Neural cell (in vitro differentiated cells): ENCODE data around the gene TMED8.

Experiments used
- EP300 ChIP-seq: fragments of 450-650 bp; conservative IDR thresholded peaks from 2 replicates; pipeline ENCODE4 v1.6.1; 2014; ENCODE audit warnings: antibody characterized with exemption, mild to moderate bottlenecking, moderate library complexity; ENCODE audit not compliant: poor library complexity, severe bottlenecking
- MXI1 ChIP-seq: fragments of 450-650 bp; conservative IDR thresholded peaks from 2 replicates; pipeline ENCODE4 v1.6.1; 2014; ENCODE audit warnings: antibody characterized with exemption, mild to moderate bottlenecking; ENCODE audit not compliant: poor library complexity, severe bottlenecking

DNA sequence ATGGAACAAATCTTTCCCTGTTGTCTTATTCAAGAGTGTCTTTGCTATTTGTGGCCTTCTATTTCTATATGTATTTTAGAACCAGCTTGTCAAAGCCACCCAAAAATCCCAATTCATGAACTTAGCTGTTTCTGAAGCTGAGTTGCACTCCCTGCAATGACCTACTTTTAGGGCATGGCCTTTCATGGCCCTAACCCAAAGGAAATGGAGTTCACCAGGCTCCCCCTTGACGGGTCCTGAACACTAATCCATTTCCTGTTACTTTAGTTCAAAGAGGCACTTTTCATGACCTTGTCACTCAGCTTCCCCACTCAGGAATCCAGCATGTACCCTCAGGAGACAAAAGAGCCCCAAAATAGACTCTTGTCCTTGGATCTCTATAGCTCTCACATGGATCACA lies 7.6 kb downstream of the TMED8 start:
- TF ChIP-seq MXI1 (no peak), EP300 (no peak)
